ENCODE results near the gene SOX2. TPM values are rescaled to one million over a fixed set of nuclear protein-coding genes. Genes with fewer than 3 reads are reported as not detected.

SOX2 gene
- under 1 TPM; 0.25 to 0.35 TPM for total RNA-seq

- intact Hi-C loops (cut with DNase I) = loop anchor here (5.0 kb wide), 1 partner anchor 971 kb away; no protein-coding TSS in a partner anchor
- H3K36me3 ChIP-seq = no peaks in the 10 kb centered on the region
- H3K27ac ChIP-seq = no peak within 1 kb of the TSS
- peaks cover 3% of the 10 kb centered on the region for H3K4me1 ChIP-seq
- no peak within 1 kb of the TSS for H3K9ac ChIP-seq (ENCODE audit: low read depth in 2 of 2, low read length in 2 of 2)
- H3K9me3 ChIP-seq = no peaks in the 10 kb centered on the region
- peaks cover 88% of the 10 kb centered on the region for H3K27me3 ChIP-seq
- peak; percentile 57 for DNase-seq
- peak within 1 kb of the TSS; percentile 21 for H3K4me3 ChIP-seq
- TF ChIP-seq, protein P1, sequence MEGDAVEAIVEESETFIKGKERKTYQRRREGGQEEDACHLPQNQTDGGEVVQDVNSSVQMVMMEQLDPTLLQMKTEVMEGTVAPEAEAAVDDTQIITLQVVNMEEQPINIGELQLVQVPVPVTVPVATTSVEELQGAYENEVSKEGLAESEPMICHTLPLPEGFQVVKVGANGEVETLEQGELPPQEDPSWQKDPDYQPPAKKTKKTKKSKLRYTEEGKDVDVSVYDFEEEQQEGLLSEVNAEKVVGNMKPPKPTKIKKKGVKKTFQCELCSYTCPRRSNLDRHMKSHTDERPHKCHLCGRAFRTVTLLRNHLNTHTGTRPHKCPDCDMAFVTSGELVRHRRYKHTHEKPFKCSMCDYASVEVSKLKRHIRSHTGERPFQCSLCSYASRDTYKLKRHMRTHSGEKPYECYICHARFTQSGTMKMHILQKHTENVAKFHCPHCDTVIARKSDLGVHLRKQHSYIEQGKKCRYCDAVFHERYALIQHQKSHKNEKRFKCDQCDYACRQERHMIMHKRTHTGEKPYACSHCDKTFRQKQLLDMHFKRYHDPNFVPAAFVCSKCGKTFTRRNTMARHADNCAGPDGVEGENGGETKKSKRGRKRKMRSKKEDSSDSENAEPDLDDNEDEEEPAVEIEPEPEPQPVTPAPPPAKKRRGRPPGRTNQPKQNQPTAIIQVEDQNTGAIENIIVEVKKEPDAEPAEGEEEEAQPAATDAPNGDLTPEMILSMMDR (IDR thresholded peaks at IDR 0.05) = no peak
Measured at GRCh38 chr3:181711325-181712135, at the start of gene SOX2. SOX2 (plus strand) TSS chr3:181711925; CDS start chr3:181712361, 436 bp downstream.

DNA sequence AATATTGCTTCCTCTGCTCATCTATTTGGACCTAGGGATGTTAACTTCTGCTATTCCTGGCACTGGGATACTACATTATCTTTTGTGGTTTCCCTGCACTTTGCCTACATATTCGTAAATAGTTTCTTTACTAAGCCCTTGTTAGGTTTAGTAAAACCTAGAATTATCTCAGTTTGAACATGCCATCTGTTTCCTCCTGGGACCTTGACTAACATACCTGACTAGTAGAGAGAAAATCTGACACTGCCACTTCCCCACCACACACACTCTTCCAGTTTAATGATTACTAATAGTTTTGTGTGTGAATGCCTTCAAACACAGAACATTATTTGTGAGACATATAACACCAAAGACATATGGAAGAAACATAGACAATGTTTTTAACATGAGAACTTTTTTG is 28.2 kb upstream of the SOX2 start:
- Histone ChIP-seq H3K4me1 (no peaks in the 10 kb centered on the region), H3K27me3 (no peaks in the 10 kb centered on the region), H3K9me3 (no peaks in the 10 kb centered on the region), H3K4me3 (no peak overlapping the region), H3K9ac (ENCODE audit: low read depth in 2 of 2, low read length in 2 of 2) (no peak overlapping the region), H3K27ac (no peak overlapping the region), H3K36me3 (no peaks in the 10 kb centered on the region)
- no peak for DNase-seq
- intact Hi-C loops (cut with DNase I) = no loop called here
- TF ChIP-seq, protein P1 (IDR thresholded peaks at IDR 0.05) = no peak

GRCh38 chr3:181687190-181687589 is 24.5 kb upstream of the SOX2 start:
- Histone ChIP-seq H3K4me1 (no peaks in the 10 kb centered on the region), H3K27me3 (no peaks in the 10 kb centered on the region), H3K9me3 (no peaks in the 10 kb centered on the region), H3K4me3 (no peak overlapping the region), H3K36me3 (no peaks in the 10 kb centered on the region), H3K27ac (no peak overlapping the region), H3K9ac (ENCODE audit: low read depth in 2 of 2, low read length in 2 of 2) (no peak overlapping the region)
- intact Hi-C loops (cut with DNase I) = no loop called here
- DNase-seq = no peak
- TF ChIP-seq, protein P1 (IDR thresholded peaks at IDR 0.05) = no peak

GRCh38 chr3:181687731-181688130 is 24.0 kb upstream of the SOX2 start:
- Histone ChIP-seq H3K4me3 (no peak overlapping the region), H3K27me3 (no peaks in the 10 kb centered on the region), H3K4me1 (no peaks in the 10 kb centered on the region), H3K9ac (ENCODE audit: low read depth in 2 of 2, low read length in 2 of 2) (no peak overlapping the region), H3K36me3 (no peaks in the 10 kb centered on the region), H3K27ac (no peak overlapping the region), H3K9me3 (no peaks in the 10 kb centered on the region)
- intact Hi-C loops (cut with DNase I) = no loop called here
- TF ChIP-seq, protein P1 (IDR thresholded peaks at IDR 0.05) = no peak
- no peak for DNase-seq

DNA sequence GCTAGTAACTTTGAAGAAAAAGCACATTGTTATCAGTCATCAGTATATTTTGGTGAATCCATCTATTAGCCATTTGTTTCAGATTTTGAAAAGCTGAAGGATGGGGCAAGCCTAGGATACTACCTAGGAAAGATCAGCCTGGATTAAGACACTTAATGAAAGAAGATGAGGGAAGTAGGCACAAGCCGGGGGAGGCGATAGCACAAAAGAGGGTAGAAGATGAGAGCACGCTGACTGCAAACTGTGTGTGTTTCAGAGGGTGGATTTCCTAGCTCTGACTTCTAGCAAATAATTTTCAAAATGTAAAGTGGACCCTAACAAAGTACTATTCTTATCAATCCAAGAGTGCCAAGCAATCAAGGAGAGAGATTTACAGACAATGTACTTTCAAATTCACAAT is 22.2 kb upstream of the SOX2 start:
- TF ChIP-seq, protein P1 (IDR thresholded peaks at IDR 0.05) = no peak
- H3K9ac ChIP-seq (ENCODE audit: low read depth in 2 of 2, low read length in 2 of 2) = no peak overlapping the region
- no peak for DNase-seq
- H3K36me3 ChIP-seq = no peaks in the 10 kb centered on the region
- peaks cover under 1% of the 10 kb centered on the region for H3K27me3 ChIP-seq
- intact Hi-C loops (cut with DNase I) = no loop called here
- H3K4me3 ChIP-seq = no peak overlapping the region
- H3K9me3 ChIP-seq = no peaks in the 10 kb centered on the region
- no peaks in the 10 kb centered on the region for H3K4me1 ChIP-seq
- H3K27ac ChIP-seq = no peak overlapping the region
